HAP-1 (cell line): Measurements from ENCODE around the gene PDE9A.

Experiments used
- DNase-seq, 2 experiments: peaks; one replicate each; pipeline ENCODE4 v3.0.0-alpha.2; 2016 to 2020; ENCODE audit warnings: low spot score in 2 of 2
- H3K27me3 ChIP-seq: fragments of 250-450 bp; sonication (Bioruptor Pico); 2 replicates; pipeline ENCODE4 v1.5.1; 2020; ENCODE audit warnings: low read depth, mild to moderate bottlenecking, moderate library complexity
- H3K36me3 ChIP-seq: fragments of 250-450 bp; sonication (Bioruptor Pico); replicated peaks from 2 replicates; pipeline ENCODE4 v1.5.1; 2020; ENCODE audit warnings: mild to moderate bottlenecking
- H3K4me1 ChIP-seq: fragments of 250-450 bp; sonication (Bioruptor Pico); 2 replicates; pipeline ENCODE4 v1.5.1; 2020; ENCODE audit warnings: mild to moderate bottlenecking
- H3K4me3 ChIP-seq: fragments of 250-450 bp; sonication (Bioruptor Pico); 2 replicates; pipeline ENCODE4 v1.5.1; 2020; ENCODE audit warnings: mild to moderate bottlenecking, moderate library complexity
- H3K9me3 ChIP-seq: fragments of 250-450 bp; sonication (Bioruptor Pico); 2 replicates; pipeline ENCODE4 v1.5.1; 2020; ENCODE audit warnings: mild to moderate bottlenecking, moderate library complexity
- in situ Hi-C: fragments of 300-500 bp; cut with MboI; formaldehyde crosslinking; loops from 3 replicates; pipeline ENCODE4 v1.14.3; 2020; ENCODE audit warnings: low sequenced_read_pairs, inconsistent platforms, mixed read lengths

The PDE9A gene

DNA sequence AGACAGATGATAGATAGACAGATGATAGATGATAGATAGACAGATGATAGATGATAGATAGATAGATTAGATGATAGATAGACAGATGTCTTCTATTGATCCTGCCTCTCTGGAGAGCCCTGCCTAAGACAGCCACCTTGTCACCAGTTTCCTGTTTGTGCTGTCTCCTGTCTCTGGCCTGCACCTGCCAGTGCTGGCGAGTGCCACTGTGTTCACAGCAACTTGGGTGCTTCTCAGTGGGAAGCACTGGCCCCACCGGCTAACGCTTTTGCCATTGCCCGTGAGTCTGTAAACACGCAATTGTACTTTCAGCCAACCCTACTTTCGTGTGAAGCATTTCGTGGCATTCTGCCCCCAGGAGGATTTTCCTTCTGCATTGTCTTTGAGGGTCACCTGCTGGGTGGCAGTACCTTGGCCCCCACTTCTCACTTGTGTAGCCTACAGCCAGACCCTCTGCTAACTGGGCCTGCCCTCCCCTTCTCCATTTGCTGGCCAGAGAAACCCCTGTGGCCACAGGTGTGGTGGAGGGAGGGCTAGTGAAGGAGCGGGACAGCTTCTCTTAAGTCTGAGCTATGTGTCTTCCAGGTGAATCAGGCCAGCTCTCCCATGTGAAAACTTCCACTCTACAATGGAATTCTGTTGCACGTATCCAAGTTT is 23.4 kb upstream of the PDE9A start:
- no peak for DNase-seq
- in situ Hi-C loops: no loop called here
- peaks cover 5% of the 10 kb centered on the region for H3K27me3 ChIP-seq
- H3K9me3 ChIP-seq: no peaks in the 10 kb centered on the region
- H3K36me3 ChIP-seq: no peaks in the 10 kb centered on the region
- no peaks in the 10 kb centered on the region for H3K4me1 ChIP-seq
- H3K4me3 ChIP-seq: no peak overlapping the region

DNA sequence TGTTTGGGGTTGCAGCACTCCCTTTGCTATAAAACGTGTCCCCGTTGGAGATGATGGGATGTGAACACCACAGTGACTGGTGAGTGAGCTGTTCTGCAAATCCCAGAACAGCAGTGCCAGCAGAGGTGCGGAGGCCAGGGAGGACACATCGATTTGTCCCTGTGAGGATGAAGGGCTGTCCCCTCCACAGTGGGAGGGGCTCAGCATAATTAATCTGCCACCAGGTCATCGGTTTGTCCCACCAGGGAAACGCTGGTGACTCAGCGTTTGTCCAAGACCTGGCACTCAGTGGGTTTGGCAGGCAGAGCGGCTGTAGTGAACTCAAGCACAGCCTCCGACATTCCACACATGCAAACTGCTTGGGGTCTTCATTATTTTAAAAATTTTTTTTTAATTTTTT is 22.8 kb upstream of the PDE9A start:
- no peaks in the 10 kb centered on the region for H3K36me3 ChIP-seq
- DNase-seq: no peak
- peaks cover 5% of the 10 kb centered on the region for H3K27me3 ChIP-seq
- H3K4me3 ChIP-seq: no peak overlapping the region
- no peaks in the 10 kb centered on the region for H3K9me3 ChIP-seq
- H3K4me1 ChIP-seq: no peaks in the 10 kb centered on the region
- in situ Hi-C loops: no loop called here

DNA sequence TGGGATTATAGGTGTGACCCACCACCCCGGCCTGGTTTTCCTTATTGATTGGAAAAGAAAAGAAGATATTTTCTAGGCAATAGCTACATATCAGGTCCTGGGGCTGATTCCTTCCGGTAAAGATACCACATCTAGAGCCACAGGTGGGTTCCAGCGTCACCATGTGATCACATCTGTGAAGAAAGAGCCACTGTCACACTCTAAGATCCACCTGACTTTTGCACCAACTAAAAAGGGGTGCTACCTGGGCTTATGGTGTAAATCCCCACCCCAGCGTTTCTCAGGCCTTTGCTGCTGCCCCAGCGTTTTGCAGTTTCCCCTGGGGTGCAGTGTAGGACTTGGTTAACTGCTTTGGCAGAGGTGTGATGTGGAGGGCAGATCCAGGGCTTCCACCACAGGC is 22.3 kb upstream of the PDE9A start:
- Histone ChIP-seq H3K9me3 (no peaks in the 10 kb centered on the region), H3K36me3 (no peaks in the 10 kb centered on the region), H3K27me3 (peaks cover 5% of the 10 kb centered on the region), H3K4me1 (no peaks in the 10 kb centered on the region), H3K4me3 (no peak overlapping the region)
- DNase-seq: no peak
- in situ Hi-C loops: no loop called here

DNA sequence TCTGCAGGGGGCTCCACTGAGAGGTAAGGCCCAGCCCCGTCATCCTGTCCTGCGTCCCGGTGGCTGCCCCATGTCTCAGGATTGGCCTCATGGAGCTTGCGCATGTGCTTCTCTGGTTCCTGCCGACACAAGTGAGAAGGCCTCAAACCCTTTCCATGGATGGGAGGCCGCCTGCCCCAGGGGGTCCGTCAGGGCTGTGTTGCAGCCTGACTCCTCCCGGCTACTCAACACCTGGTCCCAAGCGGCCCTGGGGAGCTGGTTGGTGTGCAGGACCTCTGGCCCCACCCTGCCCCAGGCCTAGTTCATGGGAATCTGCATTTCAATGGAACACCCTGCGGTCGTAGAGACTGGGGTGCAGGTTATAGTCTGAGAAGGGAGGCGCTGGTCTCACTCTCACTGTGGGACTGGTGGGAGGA is 21.1 kb upstream of the PDE9A start:
- H3K4me1 ChIP-seq: no peaks in the 10 kb centered on the region
- no peaks in the 10 kb centered on the region for H3K36me3 ChIP-seq
- H3K27me3 ChIP-seq: peaks cover 5% of the 10 kb centered on the region
- in situ Hi-C loops: no loop called here
- no peak overlapping the region for H3K4me3 ChIP-seq
- no peak for DNase-seq
- H3K9me3 ChIP-seq: no peaks in the 10 kb centered on the region

DNA sequence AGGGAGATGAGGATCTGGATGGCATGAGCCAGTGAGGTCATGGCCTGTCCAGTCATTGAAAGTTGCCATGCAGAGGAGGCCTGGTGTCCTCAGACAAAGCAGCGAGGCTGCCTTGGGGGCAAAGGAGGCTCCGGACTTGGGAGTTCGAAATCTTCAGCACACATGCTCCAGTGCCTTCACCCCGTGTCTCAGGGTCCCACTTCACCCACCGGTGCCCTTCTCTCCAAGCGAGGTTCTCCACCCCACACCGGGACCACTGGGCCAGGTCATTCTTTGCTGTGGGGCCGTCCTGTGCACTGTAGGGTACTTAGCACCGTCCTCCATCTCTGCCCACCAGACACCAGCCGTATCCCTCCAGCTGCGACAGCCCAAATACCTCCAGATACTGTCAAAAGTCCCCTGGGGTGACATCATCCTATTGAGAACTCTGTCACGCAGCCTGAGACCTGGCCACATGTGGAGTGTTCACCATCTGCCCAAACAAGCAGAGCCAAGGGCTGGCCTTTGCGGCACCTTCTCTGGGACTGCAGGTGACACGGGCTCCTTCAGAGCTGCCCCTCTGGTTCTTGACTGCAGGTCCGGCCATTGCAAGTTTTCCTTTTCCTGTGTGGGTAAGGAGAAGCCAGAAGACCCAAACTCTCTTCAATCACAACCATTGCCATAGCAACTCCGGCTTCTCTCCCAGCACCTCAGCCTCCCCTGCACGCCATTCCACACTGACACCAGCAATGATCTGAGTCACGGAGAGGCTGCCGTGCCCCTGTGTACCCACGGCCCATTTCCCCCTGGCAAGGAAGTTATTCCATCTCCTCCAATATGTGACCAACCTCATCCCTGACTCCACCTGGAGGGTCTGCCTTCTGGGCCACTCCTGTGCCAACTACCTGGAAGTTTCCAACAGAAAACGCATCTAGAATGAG is 20.4 kb upstream of the PDE9A start:
- no peak for DNase-seq
- H3K9me3 ChIP-seq: no peaks in the 10 kb centered on the region
- in situ Hi-C loops: no loop called here

DNA sequence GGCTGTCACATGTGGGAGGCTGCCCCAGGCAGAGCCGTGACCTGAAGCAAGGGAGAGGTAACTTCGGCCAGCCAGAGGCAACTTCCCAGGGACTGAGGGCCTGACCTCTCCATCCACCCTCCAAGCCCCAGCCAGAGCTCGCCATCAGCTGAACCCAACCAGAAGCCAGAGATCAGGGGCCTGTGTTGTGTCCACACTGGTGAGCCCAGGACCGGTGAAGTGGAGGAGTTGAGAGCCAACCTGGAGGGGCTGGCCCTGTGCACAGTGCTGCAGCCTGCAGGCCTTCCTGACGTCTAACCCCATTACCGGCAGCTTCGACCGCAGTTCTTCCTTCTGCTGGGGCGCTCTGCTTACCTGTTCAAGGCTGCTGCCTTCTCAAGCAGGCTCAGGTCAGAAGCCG is 19.6 kb upstream of the PDE9A start:
- in situ Hi-C loops: no loop called here
- DNase-seq: no peak
- Histone ChIP-seq H3K4me3 (no peak overlapping the region), H3K4me1 (no peaks in the 10 kb centered on the region), H3K9me3 (no peaks in the 10 kb centered on the region), H3K36me3 (no peaks in the 10 kb centered on the region), H3K27me3 (peaks cover 5% of the 10 kb centered on the region)

More for the DNA sequence above, 20.4 kb upstream of the PDE9A start:
- Histone ChIP-seq H3K27me3 (peaks cover 5% of the 10 kb centered on the region), H3K4me1 (no peaks in the 10 kb centered on the region), H3K36me3 (no peaks in the 10 kb centered on the region), H3K4me3 (no peak overlapping the region)

DNA sequence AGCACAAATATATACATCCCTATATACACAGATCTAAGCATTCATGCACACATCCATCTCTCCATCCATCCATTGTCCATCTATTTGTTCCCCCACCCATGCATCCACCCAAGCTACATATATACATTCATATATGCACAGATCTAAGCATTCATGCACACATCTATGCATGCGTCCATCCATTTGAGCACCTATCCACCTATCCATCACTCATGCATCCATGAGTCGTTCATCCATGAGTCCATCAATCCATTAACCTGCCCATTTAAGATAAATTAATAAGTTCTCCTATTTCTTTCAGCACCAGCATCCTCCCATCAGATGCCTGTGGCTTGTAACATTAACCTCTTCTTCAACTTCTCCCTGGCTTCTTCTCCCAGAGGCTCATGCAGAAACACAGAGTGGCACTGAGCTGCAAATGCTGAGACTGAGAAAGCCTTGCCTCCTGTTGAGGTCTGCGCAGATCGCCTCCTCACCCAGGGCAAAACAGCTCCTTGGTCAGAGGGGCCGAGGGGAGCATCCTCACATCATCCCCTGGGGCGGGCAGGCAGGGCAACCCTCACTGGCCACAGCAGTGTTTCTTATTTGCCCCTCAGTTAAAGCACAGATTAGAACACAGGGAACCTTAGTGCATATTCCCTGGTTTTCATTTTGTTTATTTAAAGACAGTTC is 17.4 kb upstream of the PDE9A start:
- Histone ChIP-seq H3K27me3 (no peaks in the 10 kb centered on the region; the same call in none of the 2 replicates), H3K9me3 (no peaks in the 10 kb centered on the region), H3K4me1 (no peaks in the 10 kb centered on the region), H3K4me3 (no peak overlapping the region), H3K36me3 (no peaks in the 10 kb centered on the region)
- DNase-seq: no peak
- in situ Hi-C loops: no loop called here

DNA sequence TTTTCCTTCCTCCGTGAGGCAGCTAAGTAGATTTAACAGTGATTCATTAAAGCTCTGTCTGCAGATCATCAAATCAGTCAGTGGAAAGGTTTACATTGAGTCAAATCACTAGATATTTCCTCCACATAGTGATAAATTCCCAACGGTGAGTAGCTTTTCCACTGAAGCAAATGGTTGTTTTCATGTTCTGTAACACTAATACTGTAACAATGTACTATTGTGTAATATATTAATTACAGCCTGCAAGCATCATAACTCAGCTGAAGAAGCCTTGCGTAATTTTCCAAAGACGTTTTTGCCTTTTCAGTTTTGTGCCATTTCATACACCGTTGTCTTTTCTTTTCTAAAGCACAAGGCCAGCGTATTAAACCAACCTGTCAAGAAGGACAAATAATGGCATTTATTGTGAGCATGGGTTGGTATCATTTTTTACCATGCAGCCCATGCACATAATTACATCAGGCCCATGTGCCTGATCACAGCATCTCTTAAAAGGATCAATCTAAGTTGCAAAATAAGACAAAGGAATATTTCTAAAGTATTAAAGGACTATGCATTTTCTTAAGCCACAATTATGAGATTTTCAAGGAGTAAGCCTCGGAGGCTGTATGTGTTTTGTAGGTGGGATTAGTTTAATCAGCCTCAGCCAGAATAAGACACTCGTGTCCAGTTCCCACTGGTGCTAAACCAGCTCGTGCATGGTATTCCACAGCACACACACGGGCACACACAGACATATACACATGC is 16.7 kb upstream of the PDE9A start:
- no peaks in the 10 kb centered on the region; the same call in 1 of the 2 replicates for H3K27me3 ChIP-seq
- H3K4me1 ChIP-seq: no peaks in the 10 kb centered on the region
- DNase-seq: no peak
- in situ Hi-C loops: no loop called here
- no peak overlapping the region for H3K4me3 ChIP-seq
- no peaks in the 10 kb centered on the region for H3K36me3 ChIP-seq
- H3K9me3 ChIP-seq: no peaks in the 10 kb centered on the region

DNA sequence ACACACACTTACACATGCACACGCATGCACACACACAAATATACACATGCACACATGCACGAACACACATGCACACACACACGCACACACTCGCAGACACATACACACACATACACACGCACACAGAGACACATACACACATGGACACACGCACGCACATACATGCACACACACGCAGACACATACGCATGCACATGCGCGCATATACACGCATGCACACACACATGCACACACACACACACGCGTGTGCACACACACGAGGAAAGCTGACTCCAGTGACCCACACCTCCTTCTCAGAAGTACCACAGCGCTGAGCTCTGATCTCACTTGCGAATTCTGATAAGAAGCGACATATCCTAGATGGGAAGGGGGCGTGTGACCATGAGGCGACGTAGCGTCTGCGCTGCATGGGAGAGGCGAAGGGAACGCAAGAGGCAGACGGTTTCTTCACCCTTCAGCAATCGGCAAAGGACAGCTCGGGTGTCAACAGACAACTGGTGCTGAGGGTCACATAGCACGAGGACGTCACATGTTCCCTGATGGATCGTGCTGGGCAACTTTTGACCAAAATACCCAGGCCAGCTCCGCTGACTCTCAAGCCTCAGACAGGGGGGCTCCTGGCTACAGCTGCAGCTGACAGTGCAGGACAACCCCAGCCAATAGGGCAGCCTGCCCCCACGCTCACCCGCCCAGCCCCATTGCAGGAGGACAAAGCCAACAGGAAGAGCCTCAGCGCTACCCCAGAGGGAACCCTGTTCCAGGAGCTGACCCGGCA is 16.0 kb upstream of the PDE9A start:
- Histone ChIP-seq H3K27me3 (no peaks in the 10 kb centered on the region; the same call in 1 of the 2 replicates), H3K9me3 (no peaks in the 10 kb centered on the region), H3K4me3 (no peak overlapping the region), H3K36me3 (no peaks in the 10 kb centered on the region), H3K4me1 (no peaks in the 10 kb centered on the region)
- no peak for DNase-seq
- in situ Hi-C loops: no loop called here

DNA sequence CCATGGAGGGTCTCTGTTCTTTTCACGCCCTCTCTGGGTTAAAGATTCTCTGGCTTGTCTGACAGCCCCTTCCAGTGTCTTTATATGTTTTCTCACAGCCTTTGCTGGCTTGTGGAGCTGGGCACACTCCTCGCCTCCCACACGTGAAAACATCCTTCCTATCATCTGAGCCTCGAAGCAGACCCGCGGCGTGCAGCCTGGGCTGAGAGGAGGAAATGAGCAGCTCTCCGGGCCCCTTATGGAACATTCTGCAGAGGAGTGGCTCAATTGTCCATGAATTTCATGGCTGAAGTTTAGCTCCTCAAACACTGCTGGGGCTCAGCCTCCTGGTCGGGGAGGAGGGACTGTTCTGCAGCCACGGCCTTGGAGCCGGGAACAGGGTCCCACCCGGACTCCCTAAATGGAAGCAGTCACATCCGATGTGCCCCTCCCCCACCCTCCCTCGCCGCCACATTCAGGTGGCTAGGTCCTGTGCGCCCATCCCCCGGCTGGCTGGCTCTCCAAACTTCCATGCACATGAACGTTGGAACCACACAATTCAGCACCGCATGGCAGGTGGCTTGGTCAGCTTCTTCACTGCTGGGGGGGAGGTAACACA is 15.1 kb upstream of the PDE9A start:
- DNase-seq: no peak
- H3K27me3 ChIP-seq: no peaks in the 10 kb centered on the region; the same call in 1 of the 2 replicates
- H3K4me1 ChIP-seq: no peaks in the 10 kb centered on the region
- no peaks in the 10 kb centered on the region for H3K9me3 ChIP-seq
- in situ Hi-C loops: no loop called here
- H3K4me3 ChIP-seq: no peak overlapping the region
- H3K36me3 ChIP-seq: no peaks in the 10 kb centered on the region

DNA sequence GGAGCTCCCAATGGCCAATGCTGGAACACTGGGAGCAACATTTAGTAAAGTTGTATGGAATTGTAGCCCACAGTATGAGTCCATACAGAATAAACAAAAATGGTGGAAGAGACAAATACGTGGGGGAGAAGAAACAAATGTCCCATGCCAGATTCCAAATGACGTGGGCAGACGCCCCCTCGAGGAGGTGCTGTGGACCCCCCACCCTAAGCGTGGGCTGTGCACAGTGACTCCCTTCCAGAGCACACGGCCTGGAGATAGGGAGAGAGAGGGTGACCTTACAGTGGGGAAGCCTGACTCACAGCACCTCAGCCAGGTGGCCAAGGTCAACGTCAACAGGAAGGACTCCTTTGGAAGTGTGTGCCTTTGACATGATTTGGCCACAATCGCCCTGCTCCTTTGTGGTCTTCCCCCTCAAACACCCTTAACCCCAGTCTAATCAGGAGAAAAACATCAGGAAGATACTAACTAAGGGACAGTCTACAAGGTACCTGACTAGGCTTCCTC is 13.7 kb upstream of the PDE9A start:
- Histone ChIP-seq H3K9me3 (no peaks in the 10 kb centered on the region), H3K4me1 (no peaks in the 10 kb centered on the region), H3K36me3 (no peaks in the 10 kb centered on the region), H3K4me3 (no peak overlapping the region), H3K27me3 (no peaks in the 10 kb centered on the region; the same call in 1 of the 2 replicates)
- in situ Hi-C loops: no loop called here
- DNase-seq: no peak

DNA sequence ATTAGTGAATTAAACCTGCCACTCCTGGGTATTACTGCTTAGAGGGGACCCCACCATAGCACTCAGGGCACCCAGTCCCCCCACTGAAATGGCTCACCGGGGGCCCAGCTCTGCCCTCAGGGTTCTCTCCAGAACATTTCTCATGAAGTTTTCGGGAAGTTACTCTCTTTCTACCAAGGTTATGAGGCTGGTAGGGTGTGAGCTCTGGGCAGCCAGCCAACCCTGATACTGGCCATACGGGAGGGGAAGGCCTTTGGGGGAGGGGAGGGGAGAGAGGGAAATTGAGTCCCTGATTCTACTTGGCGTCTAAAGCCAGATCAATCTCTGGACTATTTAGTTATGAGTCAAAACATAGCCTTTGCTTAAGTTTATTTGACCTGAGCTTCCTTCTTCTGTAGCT is 12.9 kb upstream of the PDE9A start:
- Histone ChIP-seq H3K4me1 (no peaks in the 10 kb centered on the region), H3K9me3 (no peaks in the 10 kb centered on the region), H3K27me3 (no peaks in the 10 kb centered on the region; the same call in 1 of the 2 replicates), H3K36me3 (no peaks in the 10 kb centered on the region), H3K4me3 (no peak overlapping the region)
- DNase-seq: no peak
- in situ Hi-C loops: no loop called here
